ENCODE measurements around the gene PLA2G4E. TPM values are rescaled to one million over a fixed set of nuclear protein-coding genes. Genes with fewer than 3 reads are reported as not detected.
A peak's percentile ranks its signal among the peaks of the same experiment; 100 is the strongest.

PLA2G4E gene
- total RNA-seq, 4 donors from 2014 or later: not detected

- DNase-seq (ENCODE audit: extremely low spot score): no peak
- peaks cover 62 to 68% (median 64%) of the 10 kb centered on the region in 4 donors for H3K4me1 ChIP-seq
- TF ChIP-seq POLR2A (IDR thresholded peaks at IDR 0.05; ENCODE audit: low read depth) (no peak), CTCF (IDR thresholded peaks at IDR 0.05) (no peak), EP300 (IDR thresholded peaks at IDR 0.05) (no peak), POLR2AphosphoS5 (IDR thresholded peaks at IDR 0.05) (no peak)
- peaks cover 0 to 17% (median 1%) of the 10 kb centered on the region in 4 donors for H3K36me3 ChIP-seq
- no peak overlapping the region for H3K27ac ChIP-seq (replicated peaks in 1 of 4)
- intact Hi-C loops (cut with DNase I): no loop called here
- 87% methylated on average over 2 of the region's 2 CpGs for WGBS
- H3K9me3 ChIP-seq: no peaks in the 10 kb centered on the region
- H3K27me3 ChIP-seq: no peaks in the 10 kb centered on the region
- no peak overlapping the region for H3K4me3 ChIP-seq
Observed at GRCh38 chr15:41946970-41947369, 73.9 kb downstream of the PLA2G4E start.

- H3K4me1 ChIP-seq: peaks cover 53 to 62% (median 55%) of the 10 kb centered on the region in 4 donors
- no peak for TF ChIP-seq POLR2A (IDR thresholded peaks at IDR 0.05; ENCODE audit: low read depth)
- TF ChIP-seq CTCF (IDR thresholded peaks at IDR 0.05): no peak
- no peak for TF ChIP-seq POLR2AphosphoS5 (IDR thresholded peaks at IDR 0.05)
- no peak for TF ChIP-seq EP300 (IDR thresholded peaks at IDR 0.05)
- intact Hi-C loops (cut with DNase I): no loop called here
- H3K27ac ChIP-seq (replicated peaks in 1 of 4): no peak overlapping the region
- H3K4me3 ChIP-seq: no peak overlapping the region
- DNase-seq (ENCODE audit: extremely low spot score): no peak
- H3K9me3 ChIP-seq: no peaks in the 10 kb centered on the region
- WGBS: 46% methylated on average over 9 of the region's 11 CpGs
- H3K27me3 ChIP-seq: no peaks in the 10 kb centered on the region
- peaks cover 0 to 11% (median 4%) of the 10 kb centered on the region in 4 donors for H3K36me3 ChIP-seq
Observed at GRCh38 chr15:41945731-41946130, 75.1 kb downstream of the PLA2G4E start.

GRCh38 chr15:41945221-41945620, 75.6 kb downstream of the PLA2G4E start:
- TF ChIP-seq EP300 (IDR thresholded peaks at IDR 0.05) (no peak), POLR2AphosphoS5 (IDR thresholded peaks at IDR 0.05) (no peak)
- H3K9me3 ChIP-seq: no peaks in the 10 kb centered on the region
- H3K27ac ChIP-seq (replicated peaks in 1 of 4): peak overlapping the region in 1 of 4 donors; percentile 68
- peaks cover 0 to 7% (median 4%) of the 10 kb centered on the region in 4 donors for H3K36me3 ChIP-seq
- H3K4me1 ChIP-seq: peaks cover 48 to 57% (median 54%) of the 10 kb centered on the region in 4 donors
- intact Hi-C loops (cut with DNase I): no loop called here
- DNase-seq (ENCODE audit: extremely low spot score): no peak
- no peaks in the 10 kb centered on the region for H3K27me3 ChIP-seq
- WGBS: 93% methylated on average over 6 of the region's 6 CpGs
- H3K4me3 ChIP-seq: no peak overlapping the region

GRCh38 chr15:41944313-41944940, 76.4 kb downstream of the PLA2G4E start:
- H3K27ac ChIP-seq (replicated peaks in 1 of 4): peak overlapping the region; percentile 61 to 69 (median 68)
- H3K9me3 ChIP-seq: no peaks in the 10 kb centered on the region
- TF ChIP-seq CTCF (IDR thresholded peaks at IDR 0.05): no peak
- no peak for TF ChIP-seq EP300 (IDR thresholded peaks at IDR 0.05)
- no peak for TF ChIP-seq POLR2A (IDR thresholded peaks at IDR 0.05; ENCODE audit: low read depth)
- TF ChIP-seq POLR2AphosphoS5 (IDR thresholded peaks at IDR 0.05): peak; percentile 63 to 72
- DNase-seq (ENCODE audit: extremely low spot score): no peak
- H3K36me3 ChIP-seq: peaks cover 0 to 11% (median 4%) of the 10 kb centered on the region in 4 donors
- no peak overlapping the region for H3K4me3 ChIP-seq
- intact Hi-C loops (cut with DNase I): no loop called here
- peaks cover 40 to 49% (median 46%) of the 10 kb centered on the region in 4 donors for H3K4me1 ChIP-seq
- no peaks in the 10 kb centered on the region for H3K27me3 ChIP-seq
- 45% methylated on average over 8 of the region's 8 CpGs for WGBS

GRCh38 chr15:41943543-41944312, 77.1 kb downstream of the PLA2G4E start:
- no peak overlapping the region for H3K4me3 ChIP-seq
- no peaks in the 10 kb centered on the region for H3K9me3 ChIP-seq
- H3K36me3 ChIP-seq: peaks cover 0 to 11% (median 4%) of the 10 kb centered on the region in 4 donors
- WGBS: 85% methylated on average over 6 of the region's 6 CpGs
- peak overlapping the region; percentile 61 to 69 (median 68) for H3K27ac ChIP-seq (replicated peaks in 1 of 4)
- no peak for TF ChIP-seq POLR2AphosphoS5 (IDR thresholded peaks at IDR 0.05)
- no peak for TF ChIP-seq EP300 (IDR thresholded peaks at IDR 0.05)
- TF ChIP-seq POLR2A (IDR thresholded peaks at IDR 0.05; ENCODE audit: low read depth): no peak
- no peak for TF ChIP-seq CTCF (IDR thresholded peaks at IDR 0.05)
- H3K4me1 ChIP-seq: peaks cover 36 to 48% (median 44%) of the 10 kb centered on the region in 4 donors
- intact Hi-C loops (cut with DNase I): no loop called here
- H3K27me3 ChIP-seq: no peaks in the 10 kb centered on the region
- DNase-seq (ENCODE audit: extremely low spot score): no peak

Measured in esophagus muscularis mucosa (tissue), 4 donors.